ENCODE results near the gene RHEB. TPM values are rescaled to one million over a fixed set of nuclear protein-coding genes. Genes with fewer than 3 reads are reported as not detected.

Gene RHEB, protein sequence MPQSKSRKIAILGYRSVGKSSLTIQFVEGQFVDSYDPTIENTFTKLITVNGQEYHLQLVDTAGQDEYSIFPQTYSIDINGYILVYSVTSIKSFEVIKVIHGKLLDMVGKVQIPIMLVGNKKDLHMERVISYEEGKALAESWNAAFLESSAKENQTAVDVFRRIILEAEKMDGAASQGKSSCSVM
- 10 to 100 TPM; 28.6 to 48.1 (median 35.8) TPM for total RNA-seq
- polyA plus RNA-seq = 10 to 100 TPM; 32.9 to 65.9 TPM

DNA sequence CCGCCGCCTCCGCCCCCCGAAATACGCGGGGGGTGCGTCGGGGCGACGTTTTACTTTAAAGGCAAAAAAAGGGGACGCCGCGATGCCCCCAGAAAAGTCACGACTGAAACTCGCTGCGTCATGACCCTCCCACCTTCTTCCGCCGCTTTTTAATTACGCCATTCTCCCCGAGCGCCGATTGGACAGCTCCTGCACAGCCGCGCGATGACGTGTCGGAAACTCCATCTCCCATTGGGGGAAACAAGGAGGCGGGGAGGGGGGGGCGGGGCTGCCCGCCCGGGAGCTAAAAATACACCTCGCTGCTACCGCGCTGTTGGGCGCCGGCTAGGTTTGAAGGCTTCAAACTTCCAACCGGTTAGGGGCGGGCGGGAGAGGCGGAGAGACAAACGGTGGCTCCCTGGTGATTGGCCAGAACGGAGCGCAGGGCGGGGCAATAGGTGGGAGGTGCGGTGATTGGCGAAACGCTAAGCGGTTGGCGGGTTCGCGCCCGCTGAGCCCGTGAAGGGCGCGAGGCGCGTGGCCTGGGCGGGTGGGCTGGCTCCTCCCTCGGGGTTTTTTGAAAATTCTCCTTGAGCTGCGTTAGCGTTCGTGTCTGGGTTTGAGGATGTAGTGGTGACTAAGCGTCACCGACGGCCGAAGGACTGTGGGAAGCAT lies at the start of gene RHEB:
RHEB (minus strand) TSS at position 131 of the 654 bp plus-strand sequence. CDS start 384 bp downstream, outside the sequence.
- Histone ChIP-seq H3K36me3 (no peaks in the 10 kb centered on the region), H3K4me1 (peaks cover 0 to 31% (median 4%) of the 10 kb centered on the region in 3 donors), H3K27me3 (no peaks in the 10 kb centered on the region), H3K9me3 (no peaks in the 10 kb centered on the region), H3K4me3 (peak within 1 kb of the TSS; percentile 56 to 87 (median 71)), H3K27ac (peak within 1 kb of the TSS; percentile 92 to 98 (median 98))
- TF ChIP-seq, protein P1, sequence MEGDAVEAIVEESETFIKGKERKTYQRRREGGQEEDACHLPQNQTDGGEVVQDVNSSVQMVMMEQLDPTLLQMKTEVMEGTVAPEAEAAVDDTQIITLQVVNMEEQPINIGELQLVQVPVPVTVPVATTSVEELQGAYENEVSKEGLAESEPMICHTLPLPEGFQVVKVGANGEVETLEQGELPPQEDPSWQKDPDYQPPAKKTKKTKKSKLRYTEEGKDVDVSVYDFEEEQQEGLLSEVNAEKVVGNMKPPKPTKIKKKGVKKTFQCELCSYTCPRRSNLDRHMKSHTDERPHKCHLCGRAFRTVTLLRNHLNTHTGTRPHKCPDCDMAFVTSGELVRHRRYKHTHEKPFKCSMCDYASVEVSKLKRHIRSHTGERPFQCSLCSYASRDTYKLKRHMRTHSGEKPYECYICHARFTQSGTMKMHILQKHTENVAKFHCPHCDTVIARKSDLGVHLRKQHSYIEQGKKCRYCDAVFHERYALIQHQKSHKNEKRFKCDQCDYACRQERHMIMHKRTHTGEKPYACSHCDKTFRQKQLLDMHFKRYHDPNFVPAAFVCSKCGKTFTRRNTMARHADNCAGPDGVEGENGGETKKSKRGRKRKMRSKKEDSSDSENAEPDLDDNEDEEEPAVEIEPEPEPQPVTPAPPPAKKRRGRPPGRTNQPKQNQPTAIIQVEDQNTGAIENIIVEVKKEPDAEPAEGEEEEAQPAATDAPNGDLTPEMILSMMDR (IDR thresholded peaks at IDR 0.05) = no peak
- intact Hi-C loops (cut with DNase I) = no loop called here
- DNase-seq = peak; percentile 91 to 99 (median 99)
- peak; percentile 88 to 94 (median 88) for ATAC-seq
- no peak for FAIRE-seq
- WGBS, 2 donors = 0% methylated on average over 56 of the region's 66 CpGs

DNA sequence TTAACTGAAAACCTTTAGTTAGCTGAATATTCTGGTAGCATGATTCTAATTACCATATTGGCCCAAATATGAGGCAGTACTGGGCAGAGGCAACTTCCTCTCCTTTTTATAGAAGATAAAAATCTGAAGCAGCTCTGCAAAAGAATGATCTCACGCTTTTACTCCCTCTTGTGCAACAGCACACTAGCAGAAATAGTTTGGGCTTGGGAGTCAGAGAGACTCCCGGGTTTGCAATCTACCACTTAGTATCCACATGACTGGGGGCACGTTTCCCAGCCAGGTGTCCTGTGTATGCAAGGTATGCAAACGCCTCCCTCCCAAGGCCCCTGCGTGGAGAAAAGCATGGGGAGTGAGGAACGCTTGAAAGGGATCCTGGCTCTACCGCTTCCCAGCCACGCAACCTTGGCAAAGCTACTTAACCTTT lies 47.2 kb upstream of the RHEB start:
- 80 to 84% methylated on average over 8 of the region's 8 CpGs for WGBS, 2 donors
- ATAC-seq (peak in 1 of 4 donors; percentile 53), FAIRE-seq (no peak)

DNA sequence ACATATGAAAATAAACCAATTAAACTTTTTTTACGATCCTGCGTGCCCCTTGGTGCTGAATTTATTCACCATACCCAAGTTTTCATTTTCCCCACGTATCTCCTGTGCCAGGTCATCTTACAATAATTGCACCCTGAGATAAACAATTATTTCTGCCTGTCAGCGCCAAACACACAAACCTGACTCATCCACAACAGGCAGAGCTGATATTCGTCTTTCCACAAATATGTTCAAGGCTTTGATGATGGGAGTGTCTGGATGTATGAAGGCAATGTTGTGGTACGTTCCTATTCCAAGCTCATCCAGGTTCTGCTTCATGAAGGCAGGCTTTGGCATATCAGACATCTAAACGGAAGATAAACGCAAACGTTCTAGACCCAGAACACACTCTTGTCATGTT lies 45.8 kb upstream of the RHEB start:
- Histone ChIP-seq H3K27ac (no peak overlapping the region), H3K27me3 (no peaks in the 10 kb centered on the region), H3K9me3 (no peaks in the 10 kb centered on the region), H3K36me3 (peaks cover 0 to 12% (median 0%) of the 10 kb centered on the region in 3 donors), H3K4me3 (no peak overlapping the region), H3K4me1 (no peaks in the 10 kb centered on the region)
- TF ChIP-seq, protein P1 (IDR thresholded peaks at IDR 0.05) = no peak
- DNase-seq (no peak), FAIRE-seq (no peak), ATAC-seq (no peak)
- WGBS, 2 donors = 85 to 86% methylated on average over 9 of the region's 9 CpGs
- intact Hi-C loops (cut with DNase I) = no loop called here

More for the DNA sequence above, 47.2 kb upstream of the RHEB start:
- Histone ChIP-seq H3K9me3 (no peaks in the 10 kb centered on the region), H3K36me3 (peaks cover 0 to 12% (median 0%) of the 10 kb centered on the region in 3 donors), H3K27ac (no peak overlapping the region), H3K4me3 (no peak overlapping the region), H3K4me1 (no peaks in the 10 kb centered on the region), H3K27me3 (no peaks in the 10 kb centered on the region)
- intact Hi-C loops (cut with DNase I) = no loop called here
- DNase-seq = no peak
- TF ChIP-seq, protein P1 (IDR thresholded peaks at IDR 0.05) = no peak

DNA sequence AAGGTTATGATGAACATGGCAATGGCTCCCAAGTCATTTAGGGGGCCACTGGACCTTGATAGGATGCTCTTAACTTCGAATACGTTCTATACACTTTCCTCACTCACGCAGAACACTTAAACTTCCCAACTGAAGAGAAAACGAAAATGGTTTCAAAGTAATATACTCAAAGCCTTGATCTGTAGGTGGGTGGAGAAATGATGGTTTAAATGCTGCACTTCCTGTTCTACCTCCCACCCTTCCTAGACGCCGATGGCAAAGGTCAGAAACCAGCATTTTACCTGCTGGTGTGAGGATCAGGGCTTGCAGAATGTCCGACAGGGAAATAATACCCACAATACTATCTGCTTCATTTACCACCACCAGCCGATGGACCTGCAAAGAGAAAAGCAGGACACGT lies 40.5 kb upstream of the RHEB start:
- H3K36me3 ChIP-seq = peaks cover 0 to 35% (median 0%) of the 10 kb centered on the region in 3 donors
- no peaks in the 10 kb centered on the region for H3K4me1 ChIP-seq
- H3K4me3 ChIP-seq = no peak overlapping the region
- DNase-seq (no peak), FAIRE-seq (no peak), ATAC-seq (no peak)
- no peaks in the 10 kb centered on the region for H3K27me3 ChIP-seq
- TF ChIP-seq, protein P1 (IDR thresholded peaks at IDR 0.05) = no peak
- no peaks in the 10 kb centered on the region for H3K9me3 ChIP-seq
- H3K27ac ChIP-seq = no peak overlapping the region
- WGBS, 2 donors = 92 to 93% methylated on average over 9 of the region's 9 CpGs
- intact Hi-C loops (cut with DNase I) = no loop called here

Data from pancreas (tissue), 10 donors.